ENCODE measurements around the gene RSBN1L. TPM values are rescaled to one million over a fixed set of nuclear protein-coding genes. Genes with fewer than 3 reads are reported as not detected.

Gene RSBN1L
- total RNA-seq, 1 donor from 2014 or later = 12.6 TPM

DNA sequence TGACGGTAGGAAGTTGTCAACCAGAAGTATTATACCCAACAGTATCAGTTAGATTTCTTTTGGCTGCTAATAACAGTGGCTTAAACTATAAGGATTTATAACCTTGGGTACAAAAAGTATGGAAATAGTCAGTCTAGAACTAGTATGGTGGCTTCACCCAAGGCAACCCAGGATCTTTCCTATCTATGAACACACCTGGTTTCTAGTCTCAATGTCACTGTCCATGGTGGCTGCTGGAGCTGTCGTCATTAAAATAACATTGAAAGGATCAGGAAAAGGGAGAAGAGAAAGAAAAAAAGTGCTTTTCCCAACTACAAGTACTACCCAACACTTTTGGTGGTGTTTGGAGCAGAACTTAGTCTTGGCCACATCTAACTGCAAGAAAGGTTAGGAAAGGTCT is 130.0 kb downstream of the RSBN1L start:
- Histone ChIP-seq H3K27ac (ENCODE audit: low read depth, low read length) (no peak overlapping the region), H4K20me1 (ENCODE audit: insufficient read depth, low read length) (peaks cover 26% of the 10 kb centered on the region), H3K9ac (ENCODE audit: low read length) (no peak overlapping the region), H3K4me1 (ENCODE audit: insufficient read depth, low read length) (no peaks in the 10 kb centered on the region), H3K79me2 (ENCODE audit: insufficient read depth, low read length) (peaks cover 45% of the 10 kb centered on the region), H3K4me3 (ENCODE audit: insufficient read depth, low read depth, low read length) (no peak overlapping the region), H3K36me3 (ENCODE audit: insufficient read depth, low read length) (no peaks in the 10 kb centered on the region), H3K27me3 (ENCODE audit: insufficient read depth, low read length) (no peaks in the 10 kb centered on the region), H3K4me2 (ENCODE audit: low read length) (no peak overlapping the region), H2AFZ (ENCODE audit: low read depth, low read length) (no peak overlapping the region), H3K9me3 (ENCODE audit: insufficient read depth, low read depth, low read length) (peaks cover 9% of the 10 kb centered on the region)
- Mint-ChIP-seq H3K27ac (ENCODE audit: unreplicated experiment) (no peak overlapping the region), H3K9me3 (ENCODE audit: unreplicated experiment) (peaks cover 12% of the 10 kb centered on the region), H3K4me1 (ENCODE audit: low read depth, unreplicated experiment) (peaks cover 7% of the 10 kb centered on the region), H3K36me3 (ENCODE audit: low read depth, unreplicated experiment) (peaks cover 19% of the 10 kb centered on the region), H3K4me3 (ENCODE audit: unreplicated experiment) (no peak overlapping the region), H3K27me3 (ENCODE audit: low read depth, unreplicated experiment) (no peaks in the 10 kb centered on the region)
- FAIRE-seq (no peak), DNase-seq (ENCODE audit: low read depth) (no peak)
- TF ChIP-seq, protein P1, sequence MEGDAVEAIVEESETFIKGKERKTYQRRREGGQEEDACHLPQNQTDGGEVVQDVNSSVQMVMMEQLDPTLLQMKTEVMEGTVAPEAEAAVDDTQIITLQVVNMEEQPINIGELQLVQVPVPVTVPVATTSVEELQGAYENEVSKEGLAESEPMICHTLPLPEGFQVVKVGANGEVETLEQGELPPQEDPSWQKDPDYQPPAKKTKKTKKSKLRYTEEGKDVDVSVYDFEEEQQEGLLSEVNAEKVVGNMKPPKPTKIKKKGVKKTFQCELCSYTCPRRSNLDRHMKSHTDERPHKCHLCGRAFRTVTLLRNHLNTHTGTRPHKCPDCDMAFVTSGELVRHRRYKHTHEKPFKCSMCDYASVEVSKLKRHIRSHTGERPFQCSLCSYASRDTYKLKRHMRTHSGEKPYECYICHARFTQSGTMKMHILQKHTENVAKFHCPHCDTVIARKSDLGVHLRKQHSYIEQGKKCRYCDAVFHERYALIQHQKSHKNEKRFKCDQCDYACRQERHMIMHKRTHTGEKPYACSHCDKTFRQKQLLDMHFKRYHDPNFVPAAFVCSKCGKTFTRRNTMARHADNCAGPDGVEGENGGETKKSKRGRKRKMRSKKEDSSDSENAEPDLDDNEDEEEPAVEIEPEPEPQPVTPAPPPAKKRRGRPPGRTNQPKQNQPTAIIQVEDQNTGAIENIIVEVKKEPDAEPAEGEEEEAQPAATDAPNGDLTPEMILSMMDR (IDR thresholded peaks at IDR 0.05; ENCODE audit: insufficient read depth, low read depth, low read length) = no peak
- TF ChIP-seq EZH2 (IDR thresholded peaks at IDR 0.05; ENCODE audit: insufficient read depth, low read length) = no peak

DNA sequence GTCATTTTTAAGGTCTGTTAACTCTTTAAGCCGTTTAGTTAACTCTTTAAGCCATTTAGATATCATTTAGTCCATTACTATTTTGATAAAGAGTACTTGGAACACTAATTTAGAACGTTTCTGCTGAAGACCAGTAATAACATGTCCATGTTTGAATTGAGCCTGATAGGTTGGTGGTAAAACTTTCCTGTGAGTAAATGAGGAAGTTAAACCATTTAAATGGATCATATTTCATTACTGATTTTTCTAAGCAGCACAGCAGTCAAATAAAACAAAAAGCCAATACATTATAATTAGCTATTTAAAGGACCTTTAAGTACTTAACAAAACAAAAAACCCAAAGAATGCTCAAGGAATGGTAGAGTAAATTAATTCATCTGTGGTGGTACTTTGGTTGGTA is 131.7 kb downstream of the RSBN1L start:
- Histone ChIP-seq H4K20me1 (ENCODE audit: insufficient read depth, low read length) (peaks cover 26% of the 10 kb centered on the region), H3K27ac (ENCODE audit: low read depth, low read length) (no peak overlapping the region), H3K9me3 (ENCODE audit: insufficient read depth, low read depth, low read length) (no peaks in the 10 kb centered on the region), H3K4me1 (ENCODE audit: insufficient read depth, low read length) (no peaks in the 10 kb centered on the region), H3K79me2 (ENCODE audit: insufficient read depth, low read length) (peaks cover 34% of the 10 kb centered on the region), H3K4me2 (ENCODE audit: low read length) (no peak overlapping the region), H3K9ac (ENCODE audit: low read length) (no peak overlapping the region), H2AFZ (ENCODE audit: low read depth, low read length) (no peak overlapping the region), H3K4me3 (ENCODE audit: insufficient read depth, low read depth, low read length) (no peak overlapping the region), H3K36me3 (ENCODE audit: insufficient read depth, low read length) (no peaks in the 10 kb centered on the region), H3K27me3 (ENCODE audit: insufficient read depth, low read length) (no peaks in the 10 kb centered on the region)
- Mint-ChIP-seq H3K36me3 (ENCODE audit: low read depth, unreplicated experiment) (peaks cover 9% of the 10 kb centered on the region), H3K4me1 (ENCODE audit: low read depth, unreplicated experiment) (peaks cover 7% of the 10 kb centered on the region), H3K4me3 (ENCODE audit: unreplicated experiment) (no peak overlapping the region), H3K9me3 (ENCODE audit: unreplicated experiment) (peaks cover 3% of the 10 kb centered on the region), H3K27me3 (ENCODE audit: low read depth, unreplicated experiment) (no peaks in the 10 kb centered on the region), H3K27ac (ENCODE audit: unreplicated experiment) (no peak overlapping the region)
- TF ChIP-seq, protein P1 (IDR thresholded peaks at IDR 0.05; ENCODE audit: insufficient read depth, low read depth, low read length) = no peak
- no peak for TF ChIP-seq EZH2 (IDR thresholded peaks at IDR 0.05; ENCODE audit: insufficient read depth, low read length)
- FAIRE-seq (no peak), DNase-seq (ENCODE audit: low read depth) (no peak)

DNA sequence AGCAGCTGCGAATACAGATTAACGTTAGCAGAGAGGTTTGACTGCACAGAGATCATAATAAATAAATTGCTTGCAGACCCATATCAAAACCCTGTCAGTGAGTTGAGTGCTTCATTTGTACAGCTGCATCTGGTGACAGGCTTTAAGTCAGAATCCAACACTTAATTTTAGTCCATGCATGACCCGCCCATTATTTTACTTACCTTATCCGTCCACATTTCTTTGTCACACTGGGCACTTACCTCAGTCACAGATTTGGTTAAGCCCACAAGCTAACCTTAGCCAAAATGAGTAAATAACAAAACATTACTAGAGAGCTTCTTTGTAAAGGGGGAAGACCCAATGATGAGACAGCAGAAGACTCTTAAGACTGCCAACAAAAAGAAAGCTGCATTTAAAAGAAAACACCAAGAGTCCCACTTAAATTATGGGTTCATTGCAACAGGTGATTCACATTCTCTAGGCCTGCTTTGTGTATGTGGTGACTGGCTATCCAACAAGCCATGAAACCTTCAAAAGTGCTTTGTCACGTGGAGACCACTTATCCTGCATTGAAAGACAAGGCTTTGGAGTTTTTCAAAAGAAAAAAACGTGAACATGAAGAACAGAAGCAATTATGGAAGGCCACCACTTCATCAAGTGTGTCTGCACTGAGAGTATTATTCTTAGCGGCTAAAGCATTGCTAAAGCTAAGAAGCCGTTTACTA is 134.5 kb downstream of the RSBN1L start:
- Histone ChIP-seq H3K4me2 (ENCODE audit: low read length) (no peak overlapping the region), H3K27me3 (ENCODE audit: insufficient read depth, low read length) (no peaks in the 10 kb centered on the region), H3K9ac (ENCODE audit: low read length) (no peak overlapping the region), H3K27ac (ENCODE audit: low read depth, low read length) (no peak overlapping the region), H3K79me2 (ENCODE audit: insufficient read depth, low read length) (peaks cover 25% of the 10 kb centered on the region), H4K20me1 (ENCODE audit: insufficient read depth, low read length) (peaks cover 18% of the 10 kb centered on the region), H2AFZ (ENCODE audit: low read depth, low read length) (no peak overlapping the region), H3K4me3 (ENCODE audit: insufficient read depth, low read depth, low read length) (no peak overlapping the region), H3K9me3 (ENCODE audit: insufficient read depth, low read depth, low read length) (no peaks in the 10 kb centered on the region), H3K4me1 (ENCODE audit: insufficient read depth, low read length) (peaks cover 6% of the 10 kb centered on the region), H3K36me3 (ENCODE audit: insufficient read depth, low read length) (no peaks in the 10 kb centered on the region)
- Mint-ChIP-seq H3K4me3 (ENCODE audit: unreplicated experiment) (no peak overlapping the region), H3K9me3 (ENCODE audit: unreplicated experiment) (no peaks in the 10 kb centered on the region), H3K27ac (ENCODE audit: unreplicated experiment) (no peak overlapping the region), H3K36me3 (ENCODE audit: low read depth, unreplicated experiment) (peaks cover 2% of the 10 kb centered on the region), H3K4me1 (ENCODE audit: low read depth, unreplicated experiment) (peaks cover 8% of the 10 kb centered on the region), H3K27me3 (ENCODE audit: low read depth, unreplicated experiment) (no peaks in the 10 kb centered on the region)
- TF ChIP-seq, protein P1 (IDR thresholded peaks at IDR 0.05; ENCODE audit: insufficient read depth, low read depth, low read length) = no peak
- no peak for TF ChIP-seq EZH2 (IDR thresholded peaks at IDR 0.05; ENCODE audit: insufficient read depth, low read length)
- no peak for FAIRE-seq
- DNase-seq (ENCODE audit: low read depth) = no peak

All from astrocyte (in vitro differentiated cells and primary cell).